HG03108 (cell line): Measurements from ENCODE around the gene PGS1.

Experiments
- ATAC-seq: cut with Tn5 transposase; IDR thresholded peaks from one replicate; pipeline ENCODE4 v1.9.1; 2021; ENCODE audit warnings: moderate library complexity; ENCODE audit not compliant: unreplicated experiment

PGS1 gene

GRCh38 chr17:78384479-78385175 is 6.2 kb downstream of the PGS1 start:
- ATAC-seq: peak; percentile 15

DNA sequence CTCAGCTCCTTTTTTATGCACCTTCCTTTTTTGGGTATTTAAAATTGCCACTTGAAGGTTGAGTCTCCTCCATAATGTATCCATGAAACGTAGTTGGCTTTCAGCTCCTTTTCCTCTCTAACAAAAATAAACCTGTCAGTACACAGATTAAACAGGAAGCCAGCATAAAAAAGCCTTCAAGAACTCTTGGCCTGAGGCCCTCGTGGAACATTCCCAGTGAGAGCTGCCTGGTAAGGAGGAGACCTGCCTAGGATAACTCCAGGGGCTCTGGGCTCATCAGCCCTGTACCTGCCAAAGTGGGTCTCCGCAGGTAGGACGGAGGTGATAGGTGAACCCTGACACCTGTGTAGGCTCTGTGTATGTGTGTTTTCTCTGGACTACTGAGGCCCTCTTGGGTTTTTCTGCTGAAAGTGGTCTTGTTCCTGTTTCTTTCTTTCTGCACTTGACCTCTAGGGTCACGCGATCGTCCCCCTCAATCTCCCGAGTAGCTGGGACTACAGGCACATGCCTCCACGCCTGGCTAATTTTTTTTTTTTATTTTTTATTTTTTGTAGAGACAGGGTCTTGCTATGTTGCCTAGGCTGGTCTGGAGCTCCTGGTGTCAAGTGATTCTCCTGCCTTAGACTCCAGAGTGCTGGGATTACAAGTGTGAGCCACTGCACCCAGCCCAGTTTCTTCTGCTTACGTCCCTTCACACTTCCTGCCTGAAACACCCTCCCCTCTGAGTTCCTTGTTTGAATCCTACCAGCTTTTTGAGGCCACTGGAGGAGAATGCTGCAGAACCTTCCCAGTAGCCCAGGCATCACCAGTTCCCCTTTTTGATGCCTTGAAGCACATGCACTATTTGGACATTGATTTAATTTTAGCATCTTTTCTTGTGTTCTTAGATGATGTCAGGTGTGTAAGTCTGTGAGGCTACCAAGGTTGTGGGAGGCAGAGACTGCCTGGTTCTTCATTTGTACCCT is 9.8 kb downstream of the PGS1 start:
- ATAC-seq: no peak

- ATAC-seq: no peak
Observed at GRCh38 chr17:78390241-78391050, 12.0 kb downstream of the PGS1 start.

DNA sequence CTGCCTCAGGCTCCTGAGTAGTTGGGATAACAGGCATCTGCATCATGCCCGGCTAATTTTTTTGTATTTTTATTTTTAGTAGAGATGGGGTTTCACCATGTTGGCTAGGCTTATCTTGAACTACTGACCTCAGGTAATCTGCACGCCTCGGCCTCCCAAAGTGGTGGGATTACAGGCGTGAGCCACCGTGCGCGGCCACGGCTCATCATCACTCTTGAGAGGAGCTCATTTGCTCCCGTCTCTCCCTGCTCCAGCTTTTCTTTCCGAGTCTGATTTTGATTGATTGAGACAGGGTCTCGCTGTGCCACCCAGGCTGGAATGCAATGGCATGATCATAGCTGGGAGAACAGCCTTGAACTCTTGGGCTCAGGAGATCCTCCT is 12.6 kb downstream of the PGS1 start:
- no peak for ATAC-seq

GRCh38 chr17:78391843-78392242 is 13.4 kb downstream of the PGS1 start:
- no peak for ATAC-seq

GRCh38 chr17:78392295-78392694 is 13.8 kb downstream of the PGS1 start:
- no peak for ATAC-seq

DNA sequence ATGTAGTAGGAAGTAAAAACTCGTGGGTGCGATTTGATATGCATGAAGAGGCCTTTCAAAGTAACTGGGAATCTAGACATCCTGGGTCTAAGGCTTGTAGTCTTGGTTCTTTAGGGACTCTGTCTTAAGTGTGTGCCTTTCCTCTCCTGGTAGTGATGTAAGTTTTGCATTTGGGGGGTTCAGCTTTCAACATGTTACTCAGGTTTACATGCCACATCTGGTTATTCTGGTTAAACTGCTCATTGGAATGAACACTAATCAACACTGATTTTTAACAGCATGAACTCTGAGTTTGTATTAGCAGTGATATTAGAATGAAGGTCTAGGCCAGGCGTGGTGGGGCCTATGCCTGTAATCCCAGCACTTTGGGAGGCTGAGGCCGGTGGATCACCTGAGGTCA is 15.1 kb downstream of the PGS1 start:
- no peak for ATAC-seq

DNA sequence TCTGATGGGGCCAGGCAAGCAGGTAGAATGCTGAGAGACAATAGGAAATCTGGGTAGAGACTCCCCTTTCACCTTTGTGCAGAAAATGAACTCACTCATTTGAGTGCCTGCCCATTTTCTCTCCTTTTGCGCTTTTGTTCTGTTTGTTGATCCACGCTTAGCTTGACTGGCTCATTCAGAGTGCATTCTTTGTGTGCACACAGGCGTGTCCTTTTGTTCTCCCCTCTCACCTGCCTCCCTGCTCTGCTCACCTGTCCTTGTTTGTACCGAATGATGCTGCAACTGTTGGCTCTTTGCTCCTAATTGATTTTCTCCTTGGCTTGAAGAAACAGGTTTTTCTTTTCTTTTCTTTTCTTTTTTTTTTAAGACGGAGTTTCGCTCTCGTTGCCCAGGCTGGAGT is 15.8 kb downstream of the PGS1 start:
- no peak for ATAC-seq

GRCh38 chr17:78395155-78395554 is 16.7 kb downstream of the PGS1 start:
- ATAC-seq: no peak

- no peak for ATAC-seq
Observed at GRCh38 chr17:78396441-78397337, 18.2 kb downstream of the PGS1 start.

DNA sequence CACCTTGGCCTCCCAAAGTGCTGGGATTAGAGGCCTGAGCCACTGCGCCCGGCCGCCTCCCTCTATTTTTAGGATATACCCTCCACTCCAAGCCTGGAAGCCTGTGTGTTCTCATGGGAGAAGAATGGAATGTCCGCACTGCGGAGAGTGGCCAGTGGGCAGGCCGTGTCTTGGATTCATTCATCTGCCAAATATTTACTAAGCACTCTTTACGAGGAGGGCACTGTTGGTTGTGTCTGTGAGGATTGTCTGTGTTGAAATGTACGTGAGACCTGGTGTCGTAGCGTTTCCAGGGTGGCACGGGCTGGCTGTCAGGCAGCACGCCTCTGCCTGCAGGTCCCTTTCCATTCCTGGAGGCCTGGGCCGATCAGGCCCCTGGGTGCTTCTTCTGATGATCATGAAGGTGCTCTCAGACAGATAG is 19.2 kb downstream of the PGS1 start:
- no peak for ATAC-seq

DNA sequence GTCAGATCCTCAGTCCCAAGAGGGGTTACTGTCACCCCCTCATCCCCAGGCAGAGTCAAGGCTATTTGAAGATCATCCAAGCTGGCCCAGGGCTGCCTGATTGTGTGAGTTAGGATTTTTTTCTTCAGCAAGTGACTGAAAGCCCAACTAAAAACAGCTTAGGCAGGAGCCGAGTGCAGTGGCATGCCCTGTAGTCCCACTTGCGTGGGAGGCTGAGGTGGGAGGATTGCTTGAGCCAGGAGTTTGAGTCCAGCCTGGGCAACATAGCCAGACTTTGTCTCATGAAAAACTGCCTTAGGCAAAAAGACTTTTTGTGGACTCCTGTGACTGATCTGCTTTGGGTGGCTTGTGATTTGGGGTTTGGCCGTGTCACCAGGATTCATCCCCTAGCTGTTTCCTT is 19.9 kb downstream of the PGS1 start:
- no peak for ATAC-seq

DNA sequence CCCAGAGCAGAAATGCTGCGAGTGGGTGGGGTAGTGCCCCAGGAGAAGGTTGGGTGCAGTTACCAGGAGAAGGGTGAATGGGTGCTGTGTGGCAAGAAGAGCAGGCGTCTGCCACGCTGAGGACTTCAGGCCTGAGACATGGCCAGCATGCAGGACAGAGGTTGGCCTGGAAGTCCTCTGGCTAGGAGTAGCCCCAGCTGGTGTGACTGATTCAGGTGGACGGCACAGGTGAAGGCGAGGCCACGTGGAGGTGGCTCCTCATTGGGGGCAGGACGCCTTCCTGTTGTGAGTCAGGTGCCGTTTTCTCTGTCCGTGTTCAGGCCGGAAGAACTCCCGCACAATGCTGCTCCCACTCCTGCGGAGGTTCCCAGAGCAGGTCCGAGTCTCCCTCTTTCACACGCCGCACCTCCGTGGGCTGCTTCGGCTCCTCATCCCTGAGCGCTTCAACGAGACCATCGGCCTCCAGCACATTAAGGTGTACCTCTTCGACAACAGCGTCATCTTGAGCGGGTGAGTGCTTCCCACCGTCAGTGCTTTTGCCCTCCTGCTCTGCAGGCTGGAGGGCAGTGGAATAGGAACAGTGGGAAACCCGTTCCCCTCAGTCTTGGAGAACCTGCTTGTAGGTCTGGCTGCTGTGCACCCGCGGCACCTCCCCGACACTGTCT is 20.7 kb downstream of the PGS1 start:
- no peak for ATAC-seq

DNA sequence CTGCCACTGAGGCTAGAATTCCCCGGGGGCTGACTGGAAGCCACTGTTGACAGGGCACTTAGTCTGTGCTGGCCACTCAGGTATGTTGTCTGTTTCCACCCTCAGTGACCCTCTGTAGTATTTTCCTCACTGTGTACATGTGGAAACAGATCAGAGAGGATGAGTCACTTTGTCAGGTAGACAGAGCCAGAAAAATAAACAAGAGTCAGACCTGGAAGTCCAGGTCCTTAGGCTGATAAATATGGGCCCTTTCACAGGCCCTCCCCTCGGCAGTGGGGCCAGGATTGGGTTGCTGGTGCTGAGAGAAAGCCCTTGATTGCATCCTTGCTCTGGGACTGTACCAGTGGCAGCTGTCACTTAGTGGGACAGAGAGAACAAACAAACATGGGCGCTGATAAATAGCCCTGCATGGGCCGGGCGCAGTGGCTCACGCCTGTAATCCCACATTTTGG is 21.3 kb downstream of the PGS1 start:
- no peak for ATAC-seq

DNA sequence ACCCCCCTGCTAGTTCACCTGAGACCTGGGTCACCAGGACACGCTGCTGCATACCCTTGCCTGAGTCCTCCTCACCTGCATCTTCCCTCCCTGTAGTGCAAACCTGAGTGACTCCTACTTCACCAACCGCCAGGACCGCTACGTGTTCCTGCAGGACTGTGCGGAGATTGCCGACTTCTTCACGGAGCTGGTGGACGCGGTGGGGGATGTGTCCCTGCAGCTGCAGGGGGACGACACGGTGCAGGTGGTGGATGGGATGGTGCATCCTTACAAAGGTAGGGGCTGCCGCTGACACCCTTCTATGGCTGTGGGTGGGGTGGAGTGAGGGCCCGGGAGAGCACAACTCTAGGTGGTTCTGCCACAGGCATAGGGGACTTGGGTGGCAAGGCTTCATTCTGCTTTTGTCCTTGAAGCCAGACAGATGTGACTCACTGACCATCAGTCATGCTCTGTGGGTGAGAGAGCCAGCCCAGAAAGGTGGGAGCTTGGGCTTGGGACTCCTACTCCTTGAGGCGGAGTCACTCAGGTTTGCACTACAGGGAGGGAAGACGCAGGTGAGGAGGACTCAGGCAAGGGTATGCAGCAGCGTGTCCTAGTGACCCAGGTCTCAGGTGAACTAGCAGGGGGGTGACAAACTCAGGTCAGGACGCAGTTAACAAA is 22.3 kb downstream of the PGS1 start:
- no peak for ATAC-seq

GRCh38 chr17:78401246-78401645 is 22.8 kb downstream of the PGS1 start:
- no peak for ATAC-seq

DNA sequence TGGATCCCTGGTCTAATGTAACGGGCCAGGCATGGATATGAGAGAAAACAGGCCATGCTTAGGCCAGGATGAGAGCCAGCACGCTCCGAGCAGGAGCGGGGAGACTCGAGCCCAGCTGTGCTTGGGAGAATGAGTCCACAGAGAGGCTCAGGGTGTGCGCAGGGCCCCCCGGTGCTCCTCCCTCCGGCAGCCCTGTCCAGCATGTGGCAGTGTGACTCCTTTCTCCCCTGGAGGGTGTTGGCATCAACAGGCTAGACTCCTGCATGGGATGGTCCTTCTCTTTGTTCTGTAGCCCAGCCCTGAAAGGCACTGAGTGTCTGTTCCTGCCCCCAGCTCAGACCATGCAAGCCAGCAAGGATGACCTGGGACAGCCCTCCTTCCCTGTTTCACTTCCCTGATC is 23.4 kb downstream of the PGS1 start:
- ATAC-seq: no peak

DNA sequence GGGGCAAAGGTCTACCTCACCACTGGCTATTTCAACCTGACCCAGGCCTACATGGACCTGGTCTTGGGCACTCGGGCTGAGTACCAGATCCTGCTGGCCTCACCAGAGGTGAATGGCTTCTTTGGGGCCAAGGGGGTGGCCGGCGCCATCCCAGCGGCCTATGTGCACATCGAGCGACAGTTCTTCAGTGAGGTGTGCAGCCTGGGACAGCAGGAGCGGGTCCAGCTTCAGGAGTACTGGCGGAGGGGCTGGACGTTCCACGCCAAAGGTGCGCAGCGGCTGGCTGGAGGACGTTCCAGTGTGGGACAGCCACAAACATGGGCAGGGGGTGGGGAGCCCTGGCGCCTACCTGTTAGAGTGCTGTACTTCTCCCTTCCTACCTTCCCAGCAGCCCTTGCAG is 25.4 kb downstream of the PGS1 start:
- ATAC-seq: no peak

DNA sequence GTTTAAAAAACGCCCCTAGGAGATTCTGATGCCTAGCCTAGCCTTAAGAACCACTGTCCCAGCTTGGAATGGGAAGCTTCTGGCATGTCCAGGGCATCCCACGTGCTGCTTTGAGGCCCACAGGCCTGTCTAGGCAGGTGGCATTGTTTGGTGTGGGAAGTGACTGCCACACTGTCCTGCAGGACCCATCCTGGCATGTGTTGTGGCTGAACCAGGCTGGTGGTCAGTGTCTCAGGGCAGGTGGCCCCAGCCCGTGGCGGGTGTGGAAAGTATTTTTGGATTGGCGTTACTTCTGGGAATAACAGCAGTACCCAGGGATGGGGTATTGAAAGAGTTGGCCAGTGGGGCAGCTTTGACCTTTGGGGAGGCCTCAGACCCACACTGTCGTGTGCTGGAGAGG is 27.9 kb downstream of the PGS1 start:
- ATAC-seq: no peak
